Right lobe of liver (tissue), 4 donors: Measurements from ENCODE around the gene ABCC5.

ENCODE experiments used
- CTCF ChIP-seq, 4 donors: fragments of 200-600 bp in 3 of 4; fragments of 450-650 bp in 1 of 4; IDR thresholded peaks; one replicate each; pipeline versions ENCODE4 v1.5.1 to v1.8.0; 2016 to 2022; ENCODE audit warnings: antibody characterized with exemption in 4 of 4, mild to moderate bottlenecking in 2 of 4
- POLR2A ChIP-seq: fragments of 450-650 bp; IDR thresholded peaks from one replicate; pipeline ENCODE4 v1.6.1; 2017; ENCODE audit warnings: antibody characterized with exemption, mild to moderate bottlenecking
- donor health status: DM: no; HTN: no; CAD: no.
- donor health status: DM: no; HTN: no; CAD: no.
- donor health status: DM: no; HTN: yes; CAD: no.

GRCh38 chr3:183895774-183896173 is 121.9 kb downstream of the ABCC5 start:
- TF ChIP-seq CTCF (IDR thresholded peaks at IDR 0.05) (no peak), POLR2A (no peak)
